PC-3 (cell line): ENCODE data around the gene DHCR24. TPM values are rescaled to one million over a fixed set of nuclear protein-coding genes. Genes with fewer than 3 reads are reported as not detected.

Source experiments
- ATAC-seq: fragments of 200-7000 bp; cut with Tn5 transposase; 2 replicates; pipeline ENCODE4 v1.9.1; 2020; ENCODE audit warnings: mild to moderate bottlenecking, moderate library complexity
- BruUV-seq: library from RNA; stranded (reverse); fragments of 400-500 nt; replicated peaks from 2 replicates; lab custom pipeline; 2021; lab: Mats Ljungman, UMichigan
- CTCF ChIA-PET: fragments of 300-600 bp; sonication (Branson Sonifier 250); formaldehyde crosslinking; loops from one replicate; lab custom pipeline; 2022; ENCODE audit warnings: antibody characterized with exemption; lab: Charles Lee
- POLR2A ChIA-PET: fragments of 300-600 bp; sonication (Branson Sonifier 250); formaldehyde crosslinking; loops from one replicate; lab custom pipeline; 2022; ENCODE audit warnings: antibody characterized with exemption; ENCODE audit not compliant: unreplicated experiment; lab: Charles Lee
- DNase-seq: peaks from one replicate; pipeline ENCODE4 v3.0.0-alpha.2; 2015
- H2AFZ ChIP-seq: fragments of 300-600 bp; sonication (generic); 2 replicates; pipeline ENCODE4 v1.6.0; 2016; ENCODE audit warnings: antibody characterized with exemption, low read length
- H3F3A ChIP-seq: fragments of 300-600 bp; sonication (generic); one replicate; pipeline ENCODE4 v1.6.0; 2017; ENCODE audit warnings: antibody characterized with exemption, low read length, control low read depth, mild to moderate bottlenecking; ENCODE audit not compliant: unreplicated experiment
- H3K27ac ChIP-seq: fragments of 300-600 bp; sonication (generic); 2 replicates; pipeline ENCODE4 v1.5.1; 2016; ENCODE audit warnings: mild to moderate bottlenecking, low read length
- H3K27me3 ChIP-seq: fragments of 300-600 bp; sonication (generic); 2 replicates; pipeline ENCODE4 v1.6.1; 2016; ENCODE audit warnings: low read length, mixed read lengths
- H3K36me3 ChIP-seq: fragments of 300-600 bp; sonication (generic); 2 replicates; pipeline ENCODE4 v1.6.1; 2016; ENCODE audit warnings: low read depth, mixed run types, low read length, mixed read lengths
- H3K4me1 ChIP-seq: fragments of 300-600 bp; sonication (generic); 2 replicates; pipeline ENCODE4 v1.5.1; 2016; ENCODE audit warnings: low read length; ENCODE audit not compliant: insufficient read depth
- H3K4me2 ChIP-seq: fragments of 300-600 bp; sonication (generic); 2 replicates; pipeline ENCODE4 v1.6.0; 2016; ENCODE audit warnings: low read length
- H3K4me3 ChIP-seq: fragments of 300-600 bp; sonication (generic); 2 replicates; pipeline ENCODE4 v1.5.1; 2016; ENCODE audit warnings: mild to moderate bottlenecking, low read length, mixed read lengths
- H3K79me2 ChIP-seq: fragments of 300-600 bp; sonication (generic); 2 replicates; pipeline ENCODE4 v1.6.1; 2017; ENCODE audit warnings: low read length, mixed read lengths
- H3K9ac ChIP-seq: fragments of 300-600 bp; sonication (generic); 2 replicates; pipeline ENCODE4 v1.6.0; 2016; ENCODE audit warnings: mild to moderate bottlenecking, low read length
- H3K9me2 ChIP-seq: fragments of 300-600 bp; sonication (generic); replicated peaks from 2 replicates; pipeline ENCODE4 v1.6.1; 2016; ENCODE audit warnings: mixed run types, low read length, mixed read lengths
- H3K9me3 ChIP-seq: fragments of 300-600 bp; sonication (generic); 2 replicates; pipeline ENCODE4 v1.6.1; 2016; ENCODE audit warnings: low read length, mixed read lengths
- H4K20me1 ChIP-seq: fragments of 300-600 bp; sonication (generic); 2 replicates; pipeline ENCODE4 v1.6.1; 2016; ENCODE audit warnings: low read length, mixed read lengths
- EZH2 ChIP-seq: fragments of 300-600 bp; sonication (generic); IDR thresholded peaks from one replicate; pipeline ENCODE4 v1.6.1; 2017; ENCODE audit warnings: antibody characterized with exemption, mild to moderate bottlenecking, low read length; ENCODE audit not compliant: unreplicated experiment
- EZH2phosphoT487 ChIP-seq: fragments of 300-600 bp; sonication (generic); IDR thresholded peaks from 2 replicates; pipeline ENCODE4 v1.6.1; 2018; ENCODE audit warnings: mild to moderate bottlenecking, antibody characterized with exemption, low read length, borderline replicate concordance
- intact Hi-C: fragments of 100-400 bp; cut with micrococcal nuclease; formaldehyde crosslinking; loops from 2 replicates; pipeline ENCODE4 v1.9.0; 2023
- total RNA-seq: library from RNA; depleted of rRNA; stranded (reverse); fragments of >200 nt; gene quantifications from 2 replicates; pipeline ENCODE4 v1.2.3, GENCODE V29; 2014
- TF ChIP-seq, protein P1 (sequence below): fragments of 300-600 bp; sonication (generic); conservative IDR thresholded peaks from 2 replicates; pipeline ENCODE4 v1.5.1; 2017; ENCODE audit warnings: antibody characterized with exemption, low read depth, mild to moderate bottlenecking, low read length

DHCR24 gene
- total RNA-seq, 1 experiment from 2014 or later, result 166 TPM

DNA sequence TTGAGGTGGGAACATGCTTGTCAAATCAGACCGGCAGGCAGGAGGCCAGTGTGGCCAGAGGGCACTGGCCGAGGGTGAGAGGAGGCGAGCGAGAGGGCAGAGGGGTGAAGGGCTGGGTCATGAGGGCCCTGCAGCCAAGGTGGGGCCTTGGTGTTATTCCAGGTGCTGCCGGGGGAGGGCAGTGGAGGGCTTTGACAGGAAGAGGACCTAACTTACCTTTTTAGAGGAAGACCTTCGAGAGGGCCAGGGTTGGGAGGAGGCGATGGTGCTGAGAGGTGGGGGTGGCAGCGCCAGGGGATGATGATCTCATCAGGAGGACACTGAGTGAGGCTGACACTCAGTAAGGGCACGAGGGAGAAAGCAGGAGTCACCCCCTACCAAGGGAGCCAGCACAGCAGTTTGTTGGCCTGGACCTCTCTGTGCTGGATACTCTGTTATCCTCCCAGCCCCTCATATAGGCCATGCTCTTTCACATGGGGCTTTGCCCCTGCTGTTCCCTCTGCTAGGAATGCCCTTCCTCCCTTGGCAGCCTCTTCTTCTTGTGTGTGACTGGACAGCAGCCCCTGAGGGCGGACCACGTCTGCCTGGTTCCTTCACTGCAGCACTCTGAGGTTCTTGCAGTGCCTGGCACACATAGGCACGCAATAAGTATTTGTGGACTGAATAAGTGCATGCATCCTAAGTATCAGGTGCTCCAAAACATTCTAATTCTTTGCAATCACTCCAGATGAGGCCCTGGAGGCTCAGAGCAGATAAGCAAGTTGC is 78.4 kb downstream of the DHCR24 start:
- no peak for DNase-seq
- CTCF ChIA-PET, result no interaction called here
- H4K20me1 ChIP-seq, result no peaks in the 10 kb centered on the region
- intact Hi-C loops, result no loop called here
- no peaks in the 10 kb centered on the region for H3K27me3 ChIP-seq
- H3K79me2 ChIP-seq, result no peaks in the 10 kb centered on the region
- no TSS peak for BruUV-seq
- no peak overlapping the region for H3K4me2 ChIP-seq
- no peaks in the 10 kb centered on the region for H3K36me3 ChIP-seq
- no peak overlapping the region for H3K9ac ChIP-seq
- POLR2A ChIA-PET, result no interaction called here
- TF ChIP-seq EZH2phosphoT487 (no peak), EZH2 (no peak)
- TF ChIP-seq, protein P1, sequence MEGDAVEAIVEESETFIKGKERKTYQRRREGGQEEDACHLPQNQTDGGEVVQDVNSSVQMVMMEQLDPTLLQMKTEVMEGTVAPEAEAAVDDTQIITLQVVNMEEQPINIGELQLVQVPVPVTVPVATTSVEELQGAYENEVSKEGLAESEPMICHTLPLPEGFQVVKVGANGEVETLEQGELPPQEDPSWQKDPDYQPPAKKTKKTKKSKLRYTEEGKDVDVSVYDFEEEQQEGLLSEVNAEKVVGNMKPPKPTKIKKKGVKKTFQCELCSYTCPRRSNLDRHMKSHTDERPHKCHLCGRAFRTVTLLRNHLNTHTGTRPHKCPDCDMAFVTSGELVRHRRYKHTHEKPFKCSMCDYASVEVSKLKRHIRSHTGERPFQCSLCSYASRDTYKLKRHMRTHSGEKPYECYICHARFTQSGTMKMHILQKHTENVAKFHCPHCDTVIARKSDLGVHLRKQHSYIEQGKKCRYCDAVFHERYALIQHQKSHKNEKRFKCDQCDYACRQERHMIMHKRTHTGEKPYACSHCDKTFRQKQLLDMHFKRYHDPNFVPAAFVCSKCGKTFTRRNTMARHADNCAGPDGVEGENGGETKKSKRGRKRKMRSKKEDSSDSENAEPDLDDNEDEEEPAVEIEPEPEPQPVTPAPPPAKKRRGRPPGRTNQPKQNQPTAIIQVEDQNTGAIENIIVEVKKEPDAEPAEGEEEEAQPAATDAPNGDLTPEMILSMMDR, result no peak; the same call in 1 of the 2 replicates
- peaks cover 35% of the 10 kb centered on the region for H3K4me1 ChIP-seq
- no peak overlapping the region for H3K4me3 ChIP-seq
- H3F3A ChIP-seq, result no peaks in the 10 kb centered on the region
- H3K9me2 ChIP-seq, result no peaks in the 10 kb centered on the region
- H3K9me3 ChIP-seq, result no peaks in the 10 kb centered on the region
- H3K27ac ChIP-seq, result no peak overlapping the region
- H2AFZ ChIP-seq, result no peak overlapping the region
- no peak for ATAC-seq

DNA sequence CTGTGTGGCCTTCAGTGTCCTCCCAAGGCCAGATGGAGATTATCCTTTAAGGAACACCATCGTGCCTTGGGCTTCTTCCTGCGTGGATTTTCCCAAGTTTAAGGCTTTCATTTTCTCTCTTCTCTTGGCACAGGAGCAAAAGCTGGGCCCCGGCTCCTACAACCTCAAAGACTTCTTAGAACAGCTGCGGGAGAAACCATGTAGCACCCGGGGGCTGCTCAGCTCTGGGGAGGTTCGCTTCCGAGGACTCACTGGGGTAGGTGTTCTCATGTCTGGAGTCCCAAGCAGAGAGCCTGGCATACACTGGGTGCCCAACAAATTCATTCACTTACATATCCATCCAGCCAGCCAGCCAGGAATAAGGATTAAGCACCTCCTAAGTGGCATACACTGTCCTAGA is 79.2 kb downstream of the DHCR24 start:
- ATAC-seq, result no peak
- H3K36me3 ChIP-seq, result no peaks in the 10 kb centered on the region
- H3K79me2 ChIP-seq, result no peaks in the 10 kb centered on the region
- ChIA-PET POLR2A (no interaction called here), CTCF (interaction anchor here (0.6 to 0.9 kb wide), 2 partner anchors 214 to 518 kb away, joined by 3 to 4 read pairs; no protein-coding TSS in a partner anchor)
- H3K27me3 ChIP-seq, result no peaks in the 10 kb centered on the region
- intact Hi-C loops, result no loop called here
- H3K4me2 ChIP-seq, result 0 out of 2 replicates have a peak overlapping the region, but pooled peaks have one; percentile 31
- H3K9me3 ChIP-seq, result no peaks in the 10 kb centered on the region
- no peaks in the 10 kb centered on the region for H3K9me2 ChIP-seq
- peaks cover 38% of the 10 kb centered on the region for H3K4me1 ChIP-seq
- peak overlapping the region; percentile 13; the same call in 1 of the 2 replicates for H2AFZ ChIP-seq
- DNase-seq, result no peak
- peak overlapping the region; percentile 3; the same call in 1 of the 2 replicates for H3K9ac ChIP-seq
- no peak for TF ChIP-seq EZH2phosphoT487
- TF ChIP-seq EZH2, result no peak
- TF ChIP-seq, protein P1, result no peak
- H3K27ac ChIP-seq, result peak overlapping the region; percentile 34; the same call in 1 of the 2 replicates
- no peaks in the 10 kb centered on the region for H4K20me1 ChIP-seq
- H3F3A ChIP-seq, result no peaks in the 10 kb centered on the region
- H3K4me3 ChIP-seq, result no peak overlapping the region
- BruUV-seq, result no TSS peak
